ENCODE data around the gene SOST. TPM values are rescaled to one million over a fixed set of nuclear protein-coding genes. Genes with fewer than 3 reads are reported as not detected.

SOST gene
- total and polyA plus RNA-seq, 4 experiments from 2014 or later, result not detected

DNA sequence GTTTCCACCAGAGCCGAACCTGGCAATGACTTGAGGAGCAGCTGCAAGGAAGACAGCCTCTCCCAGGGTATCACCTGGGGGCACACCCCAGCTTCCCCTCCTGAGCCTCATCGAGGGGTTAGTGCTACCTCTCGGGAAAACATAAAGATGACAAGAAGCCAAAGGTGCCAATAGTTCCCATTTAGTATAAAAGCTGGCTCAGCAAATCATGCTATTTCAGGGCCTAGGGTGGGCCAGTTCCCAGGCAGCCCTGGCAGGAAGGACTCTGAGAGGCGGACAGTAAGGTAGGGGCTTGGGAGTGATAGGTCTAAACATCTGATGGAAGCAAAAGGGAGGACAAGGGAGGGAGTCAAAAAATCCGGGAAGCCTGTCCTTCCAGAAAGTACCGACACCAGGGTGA lies 46.2 kb downstream of the SOST start:
- no peak overlapping the region for H3K4me3 ChIP-seq (ENCODE audit: low read length in 2 of 2)
- Mint-ChIP-seq H3K27me3 (peaks cover 39 to 46% of the 10 kb centered on the region in 2 donors), H3K27ac (no peak overlapping the region), H3K36me3 (no peaks in the 10 kb centered on the region), H3K4me3 (no peak overlapping the region), H3K4me1 (peaks cover 8 to 15% (median 13%) of the 10 kb centered on the region in 4 donors), H3K9me3 (no peaks in the 10 kb centered on the region)
- intact Hi-C loops (cut with micrococcal nuclease), result no loop called here
- H3K36me3 ChIP-seq (ENCODE audit: insufficient read depth, low read length), result no peaks in the 10 kb centered on the region
- no peaks in the 10 kb centered on the region for H3K9me3 ChIP-seq (ENCODE audit: control insufficient read depth in 1 of 2, low read length in 2 of 2)
- no peak overlapping the region for H3K27ac ChIP-seq (ENCODE audit: low read depth, low read length)
- peaks cover 18% of the 10 kb centered on the region for H3K27me3 ChIP-seq (ENCODE audit: insufficient read depth, low read length)
- ChIA-PET POLR2A (ENCODE audit: partially characterized antibody) (interaction anchor here (1.9 kb wide), 1 partner anchor 11 kb away, joined by 4 read pairs; no protein-coding TSS in a partner anchor), CTCF (ENCODE audit: partially characterized antibody) (no interaction called here)
- DNase-seq, result no peak
- peaks cover 14% of the 10 kb centered on the region for H3K4me1 ChIP-seq (ENCODE audit: insufficient read depth, low read length)

DNA sequence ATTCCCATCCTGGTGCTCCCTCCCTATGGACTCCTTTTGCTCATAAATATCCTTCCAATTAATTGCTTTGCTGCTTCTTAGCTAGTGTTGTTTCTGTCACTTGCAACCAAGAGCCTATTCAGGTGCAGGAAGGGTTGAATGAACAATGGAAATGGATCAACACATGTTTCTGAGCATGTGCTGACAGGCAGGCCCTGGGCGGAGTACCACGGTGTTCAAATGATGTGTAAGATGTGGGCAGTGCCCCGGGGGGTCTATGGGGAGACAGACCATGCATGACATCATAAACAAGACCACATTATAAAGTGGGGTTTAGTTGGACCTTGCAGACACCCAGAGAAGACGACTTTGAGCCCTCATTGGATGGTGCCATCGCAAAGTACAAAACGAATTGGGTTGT lies 48.5 kb downstream of the SOST start:
- Mint-ChIP-seq H3K27me3 (peaks cover 36 to 48% of the 10 kb centered on the region in 2 donors), H3K9me3 (no peaks in the 10 kb centered on the region), H3K36me3 (no peaks in the 10 kb centered on the region), H3K4me1 (peaks cover 8 to 15% (median 13%) of the 10 kb centered on the region in 4 donors), H3K4me3 (no peak overlapping the region), H3K27ac (no peak overlapping the region)
- no peak overlapping the region for H3K4me3 ChIP-seq (ENCODE audit: low read length in 2 of 2)
- H3K9me3 ChIP-seq (ENCODE audit: control insufficient read depth in 1 of 2, low read length in 2 of 2), result no peaks in the 10 kb centered on the region
- H3K27me3 ChIP-seq (ENCODE audit: insufficient read depth, low read length), result peaks cover 22% of the 10 kb centered on the region
- POLR2A ChIA-PET (ENCODE audit: partially characterized antibody), result interaction anchor here (0.6 kb wide), 1 partner anchor 9 kb away, joined by 3 read pairs; no protein-coding TSS in a partner anchor
- H3K27ac ChIP-seq (ENCODE audit: low read depth, low read length), result no peak overlapping the region
- no peak for DNase-seq
- CTCF ChIA-PET (ENCODE audit: partially characterized antibody), result interaction anchor here (1.5 kb wide), 1 partner anchor 16 kb away, joined by 5 read pairs; no protein-coding TSS in a partner anchor
- no peaks in the 10 kb centered on the region for H3K36me3 ChIP-seq (ENCODE audit: insufficient read depth, low read length)
- peaks cover 14% of the 10 kb centered on the region for H3K4me1 ChIP-seq (ENCODE audit: insufficient read depth, low read length)
- intact Hi-C loops (cut with micrococcal nuclease), result no loop called here

DNA sequence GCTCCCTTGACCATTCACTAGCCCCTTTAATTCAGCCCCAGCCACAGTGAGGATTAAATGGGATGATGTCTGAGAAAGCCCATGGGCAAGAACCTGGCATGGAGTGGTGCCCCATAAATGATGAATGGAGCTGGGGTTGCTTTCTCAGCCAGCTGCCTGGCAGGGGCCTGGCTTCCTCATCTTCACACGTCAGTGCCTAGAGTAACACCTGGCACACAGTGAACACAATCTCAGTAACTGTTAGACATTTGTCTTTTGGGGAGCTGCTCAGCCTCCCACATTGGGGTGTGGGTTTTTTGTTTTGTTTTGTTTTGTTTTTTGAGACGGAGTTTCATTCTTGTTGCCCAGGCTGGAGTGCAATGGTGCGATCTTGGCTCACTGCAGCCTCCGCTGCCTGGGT lies 49.4 kb downstream of the SOST start:
- H3K27me3 Mint-ChIP-seq, result peaks cover 30 to 42% of the 10 kb centered on the region in 2 donors
- intact Hi-C loops (cut with micrococcal nuclease), result no loop called here

GRCh38 chr17:43707184-43707583 lies 51.4 kb downstream of the SOST start:
- ChIA-PET CTCF (ENCODE audit: partially characterized antibody) (interaction anchor here (1.0 kb wide), 2 partner anchors 13 to 53 kb away, joined by 3 to 4 read pairs; no protein-coding TSS in a partner anchor), POLR2A (ENCODE audit: partially characterized antibody) (no interaction called here)
- Mint-ChIP-seq H3K4me1 (no peaks in the 10 kb centered on the region), H3K9me3 (no peaks in the 10 kb centered on the region), H3K4me3 (no peak overlapping the region), H3K27ac (no peak overlapping the region), H3K36me3 (no peaks in the 10 kb centered on the region), H3K27me3 (peaks cover 20 to 28% of the 10 kb centered on the region in 2 donors)
- Histone ChIP-seq H3K27me3 (ENCODE audit: insufficient read depth, low read length) (peaks cover 4% of the 10 kb centered on the region), H3K4me1 (ENCODE audit: insufficient read depth, low read length) (no peaks in the 10 kb centered on the region), H3K9me3 (ENCODE audit: control insufficient read depth in 1 of 2, low read length in 2 of 2) (no peaks in the 10 kb centered on the region), H3K4me3 (ENCODE audit: low read length in 2 of 2) (no peak overlapping the region), H3K27ac (ENCODE audit: low read depth, low read length) (no peak overlapping the region), H3K36me3 (ENCODE audit: insufficient read depth, low read length) (no peaks in the 10 kb centered on the region)
- intact Hi-C loops (cut with micrococcal nuclease), result no loop called here
- DNase-seq, result no peak

More for the DNA sequence above, 49.4 kb downstream of the SOST start:
- CTCF ChIA-PET (ENCODE audit: partially characterized antibody), result interaction anchor here (1.2 to 1.5 kb wide), 2 partner anchors 15 to 58 kb away, joined by 3 to 5 read pairs; no protein-coding TSS in a partner anchor
- POLR2A ChIA-PET (ENCODE audit: partially characterized antibody), result no interaction called here
- H3K27ac ChIP-seq (ENCODE audit: low read depth, low read length), result no peak overlapping the region
- no peak overlapping the region for H3K4me3 ChIP-seq (ENCODE audit: low read length in 2 of 2)
- no peaks in the 10 kb centered on the region for H3K36me3 ChIP-seq (ENCODE audit: insufficient read depth, low read length)
- no peak overlapping the region for H3K4me3 Mint-ChIP-seq
- peak overlapping the region in 1 of 7 donors; percentile 48 for H3K27ac Mint-ChIP-seq
- H3K9me3 ChIP-seq (ENCODE audit: control insufficient read depth in 1 of 2, low read length in 2 of 2), result no peaks in the 10 kb centered on the region
- H3K4me1 Mint-ChIP-seq, result peaks cover 6 to 9% (median 8%) of the 10 kb centered on the region in 4 donors
- DNase-seq, result no peak
- H3K9me3 Mint-ChIP-seq, result no peaks in the 10 kb centered on the region
- no peaks in the 10 kb centered on the region for H3K36me3 Mint-ChIP-seq
- H3K27me3 ChIP-seq (ENCODE audit: insufficient read depth, low read length), result peaks cover 18% of the 10 kb centered on the region
- peaks cover 11% of the 10 kb centered on the region for H3K4me1 ChIP-seq (ENCODE audit: insufficient read depth, low read length)

DNA sequence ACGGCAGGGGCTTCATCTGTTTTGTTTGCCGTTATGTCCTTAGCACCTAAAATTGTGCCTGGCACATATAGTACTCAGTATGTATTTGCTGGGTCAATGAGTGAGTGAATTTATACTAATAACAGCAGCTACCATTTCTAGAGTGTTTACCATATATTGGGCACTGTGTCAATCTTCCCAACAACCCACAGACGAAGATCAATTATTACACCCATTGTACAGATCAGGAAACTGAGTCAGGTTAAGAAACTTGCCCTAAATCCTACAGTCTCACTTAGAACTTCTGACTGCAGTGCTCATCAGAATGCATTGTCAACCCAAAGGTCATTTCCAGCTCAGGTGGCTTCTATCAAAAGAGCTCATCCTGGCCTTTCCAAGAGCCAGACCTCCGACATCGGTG lies 52.4 kb downstream of the SOST start:
- Histone ChIP-seq H3K27me3 (ENCODE audit: insufficient read depth, low read length) (peaks cover 4% of the 10 kb centered on the region), H3K9me3 (ENCODE audit: control insufficient read depth in 1 of 2, low read length in 2 of 2) (no peaks in the 10 kb centered on the region), H3K4me1 (ENCODE audit: insufficient read depth, low read length) (peaks cover 3% of the 10 kb centered on the region), H3K4me3 (ENCODE audit: low read length in 2 of 2) (no peak overlapping the region), H3K27ac (ENCODE audit: low read depth, low read length) (no peak overlapping the region), H3K36me3 (ENCODE audit: insufficient read depth, low read length) (no peaks in the 10 kb centered on the region)
- ChIA-PET POLR2A (ENCODE audit: partially characterized antibody) (no interaction called here), CTCF (ENCODE audit: partially characterized antibody) (interaction anchor here (0.9 to 18.0 kb wide), 4 partner anchors 11 to 56 kb away, joined by 3 to 625 read pairs (median 4); partner anchors contain the start of gene SOST)
- peaks cover 19 to 26% of the 10 kb centered on the region in 2 donors for H3K27me3 Mint-ChIP-seq
- intact Hi-C loops (cut with micrococcal nuclease), result no loop called here
- DNase-seq, result no peak
- H3K27ac Mint-ChIP-seq, result no peak overlapping the region
- no peaks in the 10 kb centered on the region for H3K9me3 Mint-ChIP-seq
- H3K4me1 Mint-ChIP-seq, result peaks cover 1 to 4% (median 3%) of the 10 kb centered on the region in 4 donors
- no peaks in the 10 kb centered on the region for H3K36me3 Mint-ChIP-seq
- no peak overlapping the region for H3K4me3 Mint-ChIP-seq

Other genes with a start within 250 kb of the SOST start
- not detected for gene ETV4, start 212.5 kb downstream of the SOST start, total RNA-seq
- gene ETV4, start 212.5 kb downstream of the SOST start, polyA plus RNA-seq, result not detected
- gene MEOX1, start 96.9 kb downstream of the SOST start, total RNA-seq, result 1 to 10 TPM; 1.7 to 2.1 TPM
- gene MEOX1, start 96.9 kb downstream of the SOST start, polyA plus RNA-seq, result 1 to 10 TPM; 5.1 to 8.4 TPM
- gene DUSP3, start 20.2 kb upstream of the SOST start, total RNA-seq, result 10 to 100 TPM; 10.3 to 13.1 TPM
- 1 to 10 TPM; 5.8 to 7.9 TPM for gene DUSP3, start 20.2 kb upstream of the SOST start, polyA plus RNA-seq
- not detected for gene CFAP97D1, start 21.6 kb upstream of the SOST start, total RNA-seq
- not detected for gene CFAP97D1, start 21.6 kb upstream of the SOST start, polyA plus RNA-seq
- gene MPP3, start 74.4 kb upstream of the SOST start, total RNA-seq, result under 1 TPM in 1 of 2 experiments, not detected in 1; 0.32 TPM
- under 1 TPM in 1 of 2 donors, not detected in 1; 0.30 TPM for gene MPP3, start 74.4 kb upstream of the SOST start, polyA plus RNA-seq
- gene CD300LG, start 88.4 kb upstream of the SOST start, total RNA-seq, result not detected
- gene CD300LG, start 88.4 kb upstream of the SOST start, polyA plus RNA-seq, result not detected
- gene MPP2, start 148.7 kb upstream of the SOST start, total RNA-seq, result 1 to 10 TPM; 2.1 to 3.0 TPM
- 1 to 10 TPM in 1 of 2 donors, under 1 TPM in 1; 0.10 to 1.0 TPM for gene MPP2, start 148.7 kb upstream of the SOST start, polyA plus RNA-seq
- gene PPY, start 183.7 kb upstream of the SOST start, total RNA-seq, result not detected
- not detected for gene PPY, start 183.7 kb upstream of the SOST start, polyA plus RNA-seq
- gene PYY, start 195.1 kb upstream of the SOST start, total RNA-seq, result not detected
- gene PYY, start 195.1 kb upstream of the SOST start, polyA plus RNA-seq, result not detected
- 1 to 10 TPM; 2.7 to 3.2 TPM for gene NAGS, start 245.8 kb upstream of the SOST start, total RNA-seq
- gene NAGS, start 245.8 kb upstream of the SOST start, polyA plus RNA-seq, result 1 to 10 TPM in 1 of 2 donors, under 1 TPM in 1; 0.45 to 1.7 TPM